ENCODE results near the gene FZD4.

FZD4 gene

DNA sequence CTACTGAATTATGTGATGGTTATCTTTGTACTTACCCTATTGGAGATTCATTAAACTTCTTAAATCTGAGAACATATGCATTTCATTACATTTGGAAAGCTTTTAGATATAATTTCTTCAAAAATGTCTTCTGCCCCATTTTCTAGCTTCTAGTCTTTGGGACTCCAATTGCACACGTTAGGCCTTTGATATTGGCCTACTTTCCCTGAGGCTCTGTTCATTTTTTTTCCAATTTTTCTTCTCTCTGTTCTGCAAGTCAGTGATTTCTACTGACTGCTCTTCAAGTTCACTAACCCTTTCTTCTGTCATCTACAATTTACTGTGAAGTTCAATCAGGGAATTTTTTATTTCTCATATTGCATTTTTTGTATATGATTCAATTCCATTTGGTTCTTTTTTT lies 43.0 kb downstream of the FZD4 start:
- no peak for DNase-seq (ENCODE audit: low read depth in 2 of 2)

DNA sequence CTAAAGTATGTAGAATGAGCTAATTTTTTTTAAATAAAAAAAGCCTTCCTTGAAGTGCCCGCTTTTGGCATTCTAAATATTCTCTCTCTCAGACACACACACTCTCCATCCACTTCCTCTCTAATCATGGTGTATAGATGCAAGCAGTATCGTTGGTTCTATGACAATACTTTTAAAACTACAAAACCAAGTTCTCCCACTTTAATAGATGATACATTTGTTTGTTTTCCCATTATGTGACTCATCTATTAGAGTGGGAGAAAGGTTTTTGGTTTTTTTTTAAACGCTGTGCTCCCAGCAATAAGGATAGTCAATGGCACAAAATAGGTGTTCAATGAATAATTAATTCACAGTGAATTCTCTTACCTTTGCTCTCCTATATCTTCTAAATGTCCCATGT lies 44.6 kb downstream of the FZD4 start:
- DNase-seq (ENCODE audit: low read depth in 2 of 2) = no peak

DNA sequence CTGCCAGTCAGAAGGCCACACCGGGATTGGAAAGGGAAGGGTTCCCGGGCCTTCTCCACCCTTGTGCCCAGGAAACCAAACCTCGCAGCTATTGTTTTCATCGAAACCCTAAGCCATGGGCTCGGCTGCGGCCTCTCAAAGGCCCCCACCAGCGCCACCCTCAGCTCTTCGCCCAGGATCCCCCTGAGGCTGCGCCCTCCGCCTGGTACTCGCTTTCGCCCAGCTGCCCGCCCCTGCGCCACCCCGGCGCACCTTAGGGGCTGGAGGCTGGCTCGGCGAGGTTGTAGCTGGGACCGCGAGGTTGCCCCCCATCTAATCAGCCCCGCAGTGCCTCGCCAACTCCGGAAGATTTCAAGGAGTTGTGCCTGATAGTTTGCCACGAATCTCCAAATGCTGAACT lies 49.0 kb downstream of the FZD4 start:
- DNase-seq (ENCODE audit: low read depth in 2 of 2) = no peak

- DNase-seq (ENCODE audit: low read depth in 2 of 2) = no peak
These were observed 49.9 kb downstream of the FZD4 start for GRCh38 chr11:86905252-86905651.

GRCh38 chr11:86904001-86904400 lies 51.2 kb downstream of the FZD4 start:
- no peak for DNase-seq (ENCODE audit: low read depth in 2 of 2)

- no peak for DNase-seq (ENCODE audit: low read depth in 2 of 2)
These were observed 52.9 kb downstream of the FZD4 start for GRCh38 chr11:86902345-86902744.

DNA sequence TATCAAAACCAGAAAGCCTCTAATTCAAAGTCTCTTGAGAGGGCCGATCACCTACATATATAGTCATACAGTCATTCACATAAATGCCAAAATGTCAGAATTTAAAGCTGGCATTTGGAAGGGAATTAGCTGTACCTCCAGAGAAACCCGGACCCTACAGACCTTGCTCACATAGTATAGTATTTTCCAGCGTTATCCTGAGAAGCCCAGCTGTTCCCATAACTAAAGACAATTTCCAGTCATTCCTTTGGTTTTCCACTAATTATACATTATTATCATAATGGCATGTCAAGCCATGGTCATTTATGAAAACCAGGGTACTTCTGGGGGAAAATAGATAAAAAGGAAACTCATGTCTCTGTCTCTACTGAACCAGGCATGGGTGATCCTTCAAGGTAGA lies 53.6 kb downstream of the FZD4 start:
- DNase-seq (ENCODE audit: low read depth in 2 of 2) = no peak

- DNase-seq (ENCODE audit: low read depth in 2 of 2) = no peak
These were observed 55.0 kb downstream of the FZD4 start for GRCh38 chr11:86900162-86900561.

GRCh38 chr11:86898689-86899088 lies 56.5 kb downstream of the FZD4 start:
- DNase-seq (ENCODE audit: low read depth in 2 of 2) = no peak

- DNase-seq (ENCODE audit: low read depth in 2 of 2) = no peak
These were observed 58.8 kb downstream of the FZD4 start for GRCh38 chr11:86896441-86896841.
